HG02798 (cell line): ENCODE results near the gene ZNF684.
"Not testable (repeated sequence)": the region's sequence is repeated elsewhere in the genome, so short reads cannot be mapped to it uniquely, and the experiment has no call there.

ENCODE experiments used
- ATAC-seq: cut with Tn5 transposase; IDR thresholded peaks from one replicate; pipeline ENCODE4 v1.9.1; 2021; ENCODE audit warnings: mild to moderate bottlenecking; ENCODE audit not compliant: unreplicated experiment, poor library complexity

The ZNF684 gene

GRCh38 chr1:40564913-40565312 lies 33.5 kb downstream of the ZNF684 start:
- no peak for ATAC-seq

- ATAC-seq: no peak
These were observed 36.4 kb downstream of the ZNF684 start for GRCh38 chr1:40567825-40568224.

GRCh38 chr1:40574805-40575204 lies 43.4 kb downstream of the ZNF684 start:
- not testable (repeated sequence) for ATAC-seq

- ATAC-seq: no peak
These were observed 43.9 kb downstream of the ZNF684 start for GRCh38 chr1:40575336-40575735.

- no peak for ATAC-seq
These were observed 50.7 kb downstream of the ZNF684 start for GRCh38 chr1:40582116-40582515.

- no peak for ATAC-seq
These were observed 52.5 kb downstream of the ZNF684 start for GRCh38 chr1:40583980-40584379.

- ATAC-seq: no peak
These were observed 57.1 kb downstream of the ZNF684 start for GRCh38 chr1:40588586-40588985.

- no peak for ATAC-seq
These were observed 60.8 kb downstream of the ZNF684 start for GRCh38 chr1:40592107-40592803.

GRCh38 chr1:40593449-40594186 lies 62.2 kb downstream of the ZNF684 start:
- no peak for ATAC-seq

GRCh38 chr1:40594187-40594531 lies 62.7 kb downstream of the ZNF684 start:
- no peak for ATAC-seq

GRCh38 chr1:40595623-40596022 lies 64.2 kb downstream of the ZNF684 start:
- ATAC-seq: no peak
